HT1080 (cell line): ENCODE measurements around the gene SGMS2. TPM values are rescaled to one million over a fixed set of nuclear protein-coding genes. Genes with fewer than 3 reads are reported as not detected.

Experiments used
- small RNA-seq: library from RNA; depleted of rRNA; stranded (forward); fragments of <200 nt; gene quantifications from one replicate; pipeline ENCODE3, GENCODE V24; 2014
- total RNA-seq: library from RNA; depleted of rRNA; stranded (reverse); fragments of >200 nt; shearing (Covaris generic); gene quantifications from 2 replicates; pipeline ENCODE4 v1.2.3, GENCODE V29; 2014; rRNA removed

The SGMS2 gene
- total RNA-seq, 1 experiment from 2014 or later = 20.8 TPM

Small RNA genes within 50 kb of the gene (small RNA-seq; reads per million reads assigned to genes)
- not detected for gene RNU6-733P

Other genes starting within 250 kb of the SGMS2 start
- 39.6 and 48.9 TPM in 2 replicates for gene PAPSS1, start 104.7 kb upstream of the SGMS2 start, total RNA-seq
- 6.4 TPM in 2 replicates for gene CYP2U1, start 106.6 kb downstream of the SGMS2 start, total RNA-seq
- 7.4 and 10.8 TPM in 2 replicates for gene HADH, start 165.0 kb downstream of the SGMS2 start, total RNA-seq